ENCODE measurements around the gene EDN1. TPM values are rescaled to one million over a fixed set of nuclear protein-coding genes. Genes with fewer than 3 reads are reported as not detected.

The EDN1 gene
- polyA plus RNA-seq, 3 donors = 0.11 to 0.71 TPM; not detected in 1

DNA sequence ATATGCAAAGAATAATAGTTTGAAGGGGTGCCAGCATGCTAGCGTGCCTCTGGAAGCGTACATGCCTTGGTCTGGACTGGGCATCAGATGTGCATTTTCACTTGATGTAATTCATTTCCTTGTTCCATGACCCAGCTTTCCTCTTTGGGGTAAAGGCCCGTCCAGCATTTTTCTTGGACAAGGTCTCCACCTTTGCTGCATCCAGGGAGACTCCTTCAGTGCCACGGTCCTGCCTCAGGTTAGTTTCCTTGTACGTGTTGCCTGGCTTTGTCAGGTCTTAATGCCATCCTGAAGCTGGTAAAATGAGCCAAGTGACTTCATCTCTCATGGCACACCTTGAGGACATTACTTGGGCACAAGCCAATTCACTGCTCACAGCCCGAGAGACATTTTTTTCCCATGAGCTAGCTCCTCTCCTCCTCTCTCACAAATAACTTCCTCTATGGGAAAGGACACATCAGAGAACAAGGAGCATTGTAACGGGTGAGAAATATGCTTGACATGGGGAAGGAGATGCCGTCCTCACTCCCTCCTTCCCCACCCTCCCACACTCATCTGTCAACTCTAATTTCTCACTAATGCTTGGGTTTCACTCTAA lies 23.9 kb downstream of the EDN1 start:
- Mint-ChIP-seq H3K27ac (no peak overlapping the region), H3K4me1 (no peaks in the 10 kb centered on the region), H3K36me3 (no peaks in the 10 kb centered on the region), H3K4me3 (peak overlapping the region in 1 of 2 donors; percentile 22), H3K27me3 (ENCODE audit: low read depth in 3 of 3) (peaks cover 2 to 9% (median 3%) of the 10 kb centered on the region in 3 donors), H3K9me3 (peaks cover 0 to 10% (median 8%) of the 10 kb centered on the region in 7 donors)
- H2AFZ ChIP-seq (ENCODE audit: insufficient read depth, low read depth, low read length, poor library complexity, severe bottlenecking) = no peak overlapping the region
- H3K9ac ChIP-seq (ENCODE audit: insufficient read depth, low read length, poor library complexity, severe bottlenecking) = no peak overlapping the region
- H3K4me1 ChIP-seq (ENCODE audit: control insufficient read depth in 1 of 2, insufficient read depth in 2 of 2, low read length in 2 of 2) = no peaks in the 10 kb centered on the region
- H3K27me3 ChIP-seq (ENCODE audit: control insufficient read depth in 2 of 2, insufficient read depth in 2 of 2, low read length in 2 of 2) = no peaks in the 10 kb centered on the region
- intact Hi-C loops (cut with micrococcal nuclease) = no loop called here
- no peak overlapping the region for H3K4me2 ChIP-seq (replicated peaks; ENCODE audit: extremely low read depth, low read length, poor library complexity, severe bottlenecking)
- DNase-seq = no peak
- H3K79me2 ChIP-seq (ENCODE audit: insufficient read depth, low read length) = no peaks in the 10 kb centered on the region
- no peak overlapping the region for H3K4me3 ChIP-seq (replicated peaks in 1 of 3; ENCODE audit: low read depth in 2 of 3, low read length in 3 of 3)
- WGBS (ENCODE audit: insufficient coverage) = 86% methylated on average over 5 of the region's 8 CpGs
- H3K27ac ChIP-seq (ENCODE audit: low read depth in 1 of 2, low read length in 2 of 2) = no peak overlapping the region
- H3K9me3 ChIP-seq (replicated peaks in 1 of 2; ENCODE audit: control insufficient read depth in 1 of 2, insufficient read depth in 1 of 2, low read length in 2 of 2) = peaks cover 7% of the 10 kb centered on the region in 2 donors
- TF ChIP-seq, protein P1, sequence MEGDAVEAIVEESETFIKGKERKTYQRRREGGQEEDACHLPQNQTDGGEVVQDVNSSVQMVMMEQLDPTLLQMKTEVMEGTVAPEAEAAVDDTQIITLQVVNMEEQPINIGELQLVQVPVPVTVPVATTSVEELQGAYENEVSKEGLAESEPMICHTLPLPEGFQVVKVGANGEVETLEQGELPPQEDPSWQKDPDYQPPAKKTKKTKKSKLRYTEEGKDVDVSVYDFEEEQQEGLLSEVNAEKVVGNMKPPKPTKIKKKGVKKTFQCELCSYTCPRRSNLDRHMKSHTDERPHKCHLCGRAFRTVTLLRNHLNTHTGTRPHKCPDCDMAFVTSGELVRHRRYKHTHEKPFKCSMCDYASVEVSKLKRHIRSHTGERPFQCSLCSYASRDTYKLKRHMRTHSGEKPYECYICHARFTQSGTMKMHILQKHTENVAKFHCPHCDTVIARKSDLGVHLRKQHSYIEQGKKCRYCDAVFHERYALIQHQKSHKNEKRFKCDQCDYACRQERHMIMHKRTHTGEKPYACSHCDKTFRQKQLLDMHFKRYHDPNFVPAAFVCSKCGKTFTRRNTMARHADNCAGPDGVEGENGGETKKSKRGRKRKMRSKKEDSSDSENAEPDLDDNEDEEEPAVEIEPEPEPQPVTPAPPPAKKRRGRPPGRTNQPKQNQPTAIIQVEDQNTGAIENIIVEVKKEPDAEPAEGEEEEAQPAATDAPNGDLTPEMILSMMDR (IDR thresholded peaks at IDR 0.05) = no peak
- no peaks in the 10 kb centered on the region for H4K20me1 ChIP-seq (ENCODE audit: insufficient read depth, low read length)
- no peaks in the 10 kb centered on the region for H3K36me3 ChIP-seq (replicated peaks in 1 of 2; ENCODE audit: control insufficient read depth in 1 of 2, insufficient read depth in 2 of 2, low read length in 2 of 2)

DNA sequence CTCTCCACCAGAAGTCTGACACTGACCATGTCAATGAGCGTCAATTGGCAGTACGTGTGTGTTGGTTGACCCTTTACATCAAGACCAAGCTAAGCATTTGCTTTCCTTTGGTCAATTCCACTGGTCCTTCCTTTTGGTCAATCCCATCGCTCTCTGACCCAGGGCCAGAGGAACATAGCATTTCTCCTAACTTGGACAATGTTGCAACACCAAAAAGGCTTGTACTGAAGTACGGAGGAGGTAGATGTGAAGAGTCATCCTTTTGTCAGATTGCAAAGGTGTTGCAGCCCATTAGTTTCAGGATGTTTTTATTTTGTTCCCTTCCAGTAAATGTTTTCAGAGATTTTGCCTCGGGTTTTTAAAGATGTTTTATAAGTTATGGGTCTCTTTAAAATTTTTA lies 24.6 kb downstream of the EDN1 start:
- Histone ChIP-seq H3K27me3 (ENCODE audit: control insufficient read depth in 2 of 2, insufficient read depth in 2 of 2, low read length in 2 of 2) (no peaks in the 10 kb centered on the region), H3K27ac (ENCODE audit: low read depth in 1 of 2, low read length in 2 of 2) (no peak overlapping the region), H3K79me2 (ENCODE audit: insufficient read depth, low read length) (no peaks in the 10 kb centered on the region), H3K36me3 (replicated peaks in 1 of 2; ENCODE audit: control insufficient read depth in 1 of 2, insufficient read depth in 2 of 2, low read length in 2 of 2) (no peaks in the 10 kb centered on the region), H3K9ac (ENCODE audit: insufficient read depth, low read length, poor library complexity, severe bottlenecking) (no peak overlapping the region), H3K4me1 (ENCODE audit: control insufficient read depth in 1 of 2, insufficient read depth in 2 of 2, low read length in 2 of 2) (no peaks in the 10 kb centered on the region), H4K20me1 (ENCODE audit: insufficient read depth, low read length) (no peaks in the 10 kb centered on the region), H3K9me3 (replicated peaks in 1 of 2; ENCODE audit: control insufficient read depth in 1 of 2, insufficient read depth in 1 of 2, low read length in 2 of 2) (peaks cover 7 to 9% of the 10 kb centered on the region in 2 donors), H2AFZ (ENCODE audit: insufficient read depth, low read depth, low read length, poor library complexity, severe bottlenecking) (no peak overlapping the region), H3K4me3 (replicated peaks in 1 of 3; ENCODE audit: low read depth in 2 of 3, low read length in 3 of 3) (no peak overlapping the region), H3K4me2 (replicated peaks; ENCODE audit: extremely low read depth, low read length, poor library complexity, severe bottlenecking) (no peak overlapping the region)
- 100% methylated on average over 3 of the region's 5 CpGs for WGBS (ENCODE audit: insufficient coverage)
- H3K27me3 Mint-ChIP-seq (ENCODE audit: low read depth in 3 of 3) = peaks cover 4 to 9% (median 6%) of the 10 kb centered on the region in 3 donors
- TF ChIP-seq, protein P1 (IDR thresholded peaks at IDR 0.05) = no peak
- intact Hi-C loops (cut with micrococcal nuclease) = no loop called here
- no peak overlapping the region for H3K4me3 Mint-ChIP-seq
- no peaks in the 10 kb centered on the region for H3K36me3 Mint-ChIP-seq
- H3K4me1 Mint-ChIP-seq = no peaks in the 10 kb centered on the region
- H3K9me3 Mint-ChIP-seq = peaks cover 0 to 10% (median 8%) of the 10 kb centered on the region in 7 donors
- no peak for DNase-seq
- no peak overlapping the region for H3K27ac Mint-ChIP-seq

Data from CD14-positive monocyte (primary cell).